NCI-H1417 treated with DMSO at 0.1 percent for 48 hours (cell line): ENCODE measurements around the gene AHNAK2.

ENCODE experiments used
- DNase-seq: peaks from one replicate; lab custom pipeline; 2025; lab: John Stamatoyannopoulos, UW

AHNAK2 gene

DNA sequence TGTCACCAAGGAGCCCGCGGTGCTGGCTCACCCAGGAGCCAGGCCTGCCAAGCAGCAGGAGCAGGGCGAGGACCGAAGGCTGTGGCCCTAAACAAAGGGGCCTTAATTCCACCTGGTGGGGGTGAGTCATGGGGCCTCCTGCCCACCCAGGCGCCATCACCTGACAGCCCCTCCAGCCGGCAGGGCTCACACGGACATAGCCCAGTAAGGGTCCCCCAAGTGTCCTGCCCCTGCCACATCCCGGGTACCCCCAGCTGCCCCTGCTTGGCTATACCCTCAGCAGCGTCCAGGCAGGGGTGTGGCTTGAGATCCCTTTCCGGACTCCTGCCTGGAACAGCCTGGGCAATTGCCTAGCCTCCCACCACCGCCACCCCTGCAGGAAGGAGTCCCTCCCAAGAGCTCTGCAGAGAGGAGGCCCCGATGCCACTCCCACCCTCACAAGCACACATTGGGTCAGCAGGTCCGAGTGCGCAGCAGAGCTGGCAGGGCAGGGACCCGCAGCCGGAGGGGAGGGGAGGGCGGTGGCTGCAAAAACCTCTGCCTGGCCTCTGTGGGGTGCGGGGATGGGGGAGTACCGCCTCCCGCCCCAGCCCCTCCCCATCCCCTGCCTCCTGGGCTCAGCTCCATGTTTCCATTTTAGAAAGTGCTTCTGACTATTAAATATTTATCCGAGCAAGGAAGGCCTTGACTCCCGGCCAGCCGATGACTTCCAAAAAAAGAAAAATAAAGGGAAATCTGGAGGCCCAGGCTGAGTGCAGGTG is 4.6 kb downstream of the AHNAK2 start:
- DNase-seq, result no peak

DNA sequence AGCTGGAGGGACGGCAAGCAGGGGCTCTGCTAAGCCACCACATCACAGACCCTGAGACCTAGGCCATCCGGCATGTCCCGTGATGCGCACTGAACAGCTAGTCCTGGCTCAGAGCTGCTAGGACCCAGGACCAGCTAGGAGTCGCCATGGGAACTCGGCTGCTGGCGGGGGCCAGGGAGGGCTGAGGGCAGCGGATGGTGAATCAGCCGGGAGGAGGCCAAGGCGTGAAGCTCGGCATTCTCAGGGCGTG is 5.1 kb downstream of the AHNAK2 start:
- DNase-seq, result no peak

DNA sequence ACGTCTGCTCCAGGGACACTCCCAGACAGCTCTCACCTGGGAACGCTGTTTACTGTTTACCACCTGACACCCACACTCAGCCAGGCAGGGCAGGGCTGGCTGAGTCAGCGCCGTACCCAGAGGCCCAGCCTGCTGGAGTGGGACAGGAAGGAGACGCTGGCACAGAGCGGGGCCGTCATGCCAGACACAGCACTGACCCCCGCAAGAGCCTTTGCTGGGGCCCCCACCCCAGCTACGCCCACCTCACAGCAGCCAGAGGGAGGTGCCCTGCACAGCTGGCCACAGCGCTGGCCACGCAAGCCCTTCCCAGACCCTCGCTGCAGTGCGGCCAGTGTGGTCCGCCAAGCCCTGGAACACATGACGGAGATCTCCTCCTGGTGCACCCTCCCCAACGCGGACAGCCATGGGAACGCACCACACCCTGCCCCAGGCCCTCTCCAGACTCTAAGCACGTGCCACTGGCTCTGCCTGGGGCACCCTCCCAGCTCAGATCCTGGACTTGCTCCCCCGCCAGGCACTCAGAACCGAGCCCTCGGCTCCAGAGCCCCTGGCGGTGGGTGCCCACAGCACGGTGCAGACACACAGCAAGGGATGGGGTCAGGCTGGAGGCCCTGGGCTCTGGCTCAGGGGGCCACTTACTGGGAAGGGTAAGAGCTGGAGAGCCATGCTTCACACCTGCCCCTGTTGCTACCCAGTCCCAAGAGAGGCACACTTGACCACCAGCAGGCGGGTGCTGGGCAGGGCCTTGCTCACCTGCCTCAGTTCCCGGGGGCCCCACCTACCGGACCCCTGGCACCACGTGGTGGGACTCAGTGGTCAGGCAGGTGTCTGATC is 5.7 kb downstream of the AHNAK2 start:
- DNase-seq, result no peak

DNA sequence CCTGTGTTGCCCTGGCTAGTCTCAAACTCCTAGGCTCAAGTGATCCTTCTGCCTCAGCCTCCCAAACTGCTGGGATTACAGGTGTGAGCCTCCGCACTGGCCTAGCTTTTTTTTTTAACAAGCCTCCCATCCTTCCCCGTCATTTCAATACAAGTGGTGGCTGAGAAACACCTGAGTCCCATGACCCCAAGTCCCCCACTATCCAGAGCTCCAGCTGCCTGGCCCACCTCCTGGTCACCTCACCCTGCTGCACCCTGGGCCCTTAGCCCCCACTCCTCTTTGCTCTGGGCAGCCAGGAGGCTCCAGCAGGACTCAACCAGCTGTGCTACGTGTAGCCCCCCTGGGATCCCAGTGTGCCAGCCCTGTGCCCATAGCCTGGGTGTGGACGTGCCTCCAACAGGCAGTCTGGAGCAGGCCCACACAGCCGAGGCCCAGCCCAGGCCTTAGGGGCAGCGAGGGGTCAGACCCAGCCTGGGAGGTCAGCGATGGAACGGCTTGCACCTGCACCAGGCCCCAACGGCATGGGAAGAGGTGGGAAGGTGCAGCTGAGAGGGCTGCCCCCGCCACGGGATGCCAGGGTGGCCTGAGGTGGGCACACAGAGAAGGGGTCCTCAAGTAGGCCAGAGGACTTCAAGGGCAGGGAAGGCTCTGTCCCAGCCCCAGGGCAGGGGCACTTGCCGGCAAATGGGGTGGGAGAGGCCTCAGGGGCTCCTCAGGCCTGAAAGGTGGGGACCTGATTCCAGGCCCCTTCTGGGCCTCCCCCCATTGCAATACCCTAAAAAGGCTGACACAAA is 6.5 kb downstream of the AHNAK2 start:
- DNase-seq, result no peak

DNA sequence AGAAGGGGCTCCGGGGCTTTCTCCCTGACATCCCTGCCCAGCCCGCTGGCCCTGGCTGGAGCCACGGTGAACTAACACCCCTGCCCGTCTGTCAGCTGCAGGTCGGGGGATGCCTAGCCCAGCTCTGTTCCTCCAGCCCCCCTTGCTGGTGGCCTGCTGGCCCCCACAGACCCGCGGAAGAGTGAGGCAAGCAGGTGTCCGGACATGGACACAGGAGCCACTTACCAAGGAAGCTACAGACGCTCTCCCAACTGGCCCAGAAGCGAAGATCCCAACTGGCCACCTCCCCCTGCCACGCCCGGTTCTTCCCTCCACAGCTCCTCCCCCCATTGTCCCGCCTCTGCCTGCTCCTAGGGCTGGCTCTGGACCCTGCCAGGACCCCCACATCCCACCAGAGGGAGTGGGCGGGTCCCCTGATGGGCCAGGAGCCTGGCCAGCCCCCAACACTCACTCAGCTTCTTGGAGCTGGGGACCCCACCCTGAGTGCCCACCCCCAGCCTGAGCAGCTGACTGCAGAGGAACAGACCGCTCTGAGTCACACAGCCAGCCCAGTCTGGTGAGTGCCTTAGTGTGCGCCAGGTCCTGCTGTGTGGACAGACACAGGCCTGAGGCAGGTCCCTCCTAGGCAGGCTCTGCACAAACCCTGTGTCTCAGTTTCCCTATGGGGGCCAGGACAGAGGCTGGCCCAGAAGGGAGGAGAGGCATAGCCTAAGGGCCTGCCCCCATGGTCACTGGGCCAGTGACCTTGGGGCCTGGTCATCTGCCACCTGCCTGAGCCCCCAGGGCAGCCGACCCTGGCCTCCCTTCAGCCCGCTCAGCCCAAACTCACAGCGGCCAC is 7.7 kb downstream of the AHNAK2 start:
- DNase-seq, result no peak

DNA sequence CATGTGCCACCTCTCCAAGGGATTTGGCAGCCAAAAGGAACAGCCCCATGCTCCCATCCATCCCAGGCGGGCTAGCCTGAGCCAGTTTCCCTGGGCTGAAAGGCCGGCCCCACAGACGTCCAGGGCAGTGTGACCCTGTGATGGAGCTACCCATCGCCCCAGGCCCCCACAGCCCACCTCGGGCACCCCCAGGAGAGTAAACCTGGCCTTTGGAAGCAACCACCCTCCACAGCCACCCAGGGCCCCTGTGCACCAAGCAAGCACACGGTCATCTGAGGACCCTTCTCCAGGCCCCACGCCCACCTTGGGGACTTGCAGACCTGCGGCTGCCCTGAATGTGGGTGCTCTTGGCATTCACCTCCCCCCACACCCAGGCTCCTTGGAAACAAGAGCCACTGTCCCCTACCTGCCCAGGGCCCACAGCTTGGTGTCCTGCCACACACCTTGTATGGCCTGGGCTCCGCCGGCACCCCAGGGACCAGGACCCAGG is 8.4 kb downstream of the AHNAK2 start:
- no peak for DNase-seq

DNA sequence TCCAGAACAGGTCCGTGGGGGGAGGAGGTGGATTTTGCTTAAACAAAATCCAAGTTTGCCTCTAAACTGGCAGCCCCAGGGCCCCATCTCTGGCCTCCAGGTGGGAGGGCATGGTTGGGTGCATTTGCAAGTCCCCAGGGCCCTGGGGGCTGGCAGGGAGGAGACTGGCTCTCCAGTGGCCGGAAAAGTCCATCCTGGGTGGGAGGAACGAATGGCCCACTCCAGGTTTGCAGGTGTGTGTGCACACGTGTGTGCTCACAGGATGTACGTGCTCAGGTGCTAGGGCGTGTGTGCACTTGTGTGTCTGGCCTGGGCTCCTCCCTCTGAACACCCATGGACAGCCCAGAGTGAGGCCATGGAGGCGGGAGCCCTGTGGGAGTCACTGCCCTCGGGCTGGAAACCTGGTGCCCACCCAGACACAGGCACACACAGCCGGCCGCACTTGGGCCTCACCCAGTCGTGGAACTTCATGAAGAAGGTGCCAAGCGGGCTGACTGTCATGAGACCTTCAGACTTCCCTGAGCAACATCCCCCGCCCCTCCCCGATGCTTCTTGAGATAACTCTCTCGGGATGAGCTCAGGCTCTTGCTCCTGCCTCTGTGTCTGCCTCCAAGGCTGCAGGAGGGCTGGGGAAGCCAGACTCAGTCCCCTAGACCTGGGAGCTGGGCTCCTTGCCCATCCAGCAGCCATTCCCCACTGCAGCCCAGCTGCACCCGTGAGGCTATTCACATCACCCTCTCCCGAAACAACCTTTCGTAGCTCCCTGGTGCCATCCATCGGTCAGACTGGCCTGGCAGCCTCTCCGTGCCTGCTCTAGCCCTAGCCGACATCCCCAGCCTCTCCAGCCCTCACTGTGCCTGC is 9.4 kb downstream of the AHNAK2 start:
- no peak for DNase-seq

DNA sequence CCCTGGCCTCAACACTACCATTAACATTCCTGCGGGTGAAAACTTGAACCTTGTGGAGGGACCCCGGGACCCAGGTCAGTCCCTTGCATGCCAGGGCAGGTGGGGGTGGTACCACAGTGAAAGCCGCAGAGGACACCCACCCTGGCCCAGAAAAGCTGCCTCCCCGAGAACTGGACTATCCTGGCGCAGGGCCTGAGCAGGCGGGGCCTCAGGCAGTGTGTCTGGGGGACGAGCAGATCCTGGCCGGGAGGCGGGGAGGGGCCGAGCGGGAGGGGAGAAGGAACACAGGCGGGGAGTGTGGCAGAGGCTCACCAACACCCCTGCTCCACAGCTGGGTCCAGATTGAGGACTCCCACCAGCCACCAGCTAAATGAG is 10.0 kb downstream of the AHNAK2 start:
- no peak for DNase-seq

DNA sequence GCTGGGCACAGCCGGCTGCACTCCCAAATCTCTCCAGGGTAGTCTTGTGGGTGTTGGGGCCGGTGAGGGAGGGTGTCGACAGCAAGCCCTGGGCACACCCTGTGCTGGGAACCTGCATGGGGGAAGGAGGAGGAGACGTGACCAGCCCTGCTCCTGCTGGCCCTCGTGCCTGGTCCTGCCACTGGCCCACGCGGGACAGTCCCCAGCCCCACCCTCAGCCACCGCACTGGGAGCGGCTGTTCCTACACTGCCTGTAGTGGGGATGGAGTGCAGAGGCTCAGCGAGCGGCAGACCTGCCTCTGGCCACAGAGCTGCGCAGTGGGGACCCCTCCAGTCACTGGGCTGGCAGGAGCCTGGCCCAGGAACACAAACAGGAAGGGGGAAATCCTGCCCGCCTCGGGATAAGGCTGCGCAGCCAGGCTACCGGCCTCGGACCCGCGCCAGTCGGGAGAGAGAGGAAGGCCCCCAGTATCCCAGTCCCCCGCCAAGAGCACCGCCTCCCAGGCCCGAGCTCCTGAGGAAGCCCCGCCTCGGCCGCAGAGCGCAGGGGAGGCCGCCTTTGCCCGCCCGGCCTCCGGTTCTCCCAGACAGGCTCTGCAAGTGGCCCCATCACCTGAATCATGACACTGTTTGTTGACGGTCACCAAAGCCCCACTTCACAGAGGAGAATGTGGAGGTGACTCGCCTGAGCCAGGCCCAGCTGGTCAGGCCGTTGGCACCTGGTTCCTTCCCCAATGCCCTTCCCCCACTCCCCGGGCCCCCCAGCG is 10.6 kb downstream of the AHNAK2 start:
- no peak for DNase-seq

DNA sequence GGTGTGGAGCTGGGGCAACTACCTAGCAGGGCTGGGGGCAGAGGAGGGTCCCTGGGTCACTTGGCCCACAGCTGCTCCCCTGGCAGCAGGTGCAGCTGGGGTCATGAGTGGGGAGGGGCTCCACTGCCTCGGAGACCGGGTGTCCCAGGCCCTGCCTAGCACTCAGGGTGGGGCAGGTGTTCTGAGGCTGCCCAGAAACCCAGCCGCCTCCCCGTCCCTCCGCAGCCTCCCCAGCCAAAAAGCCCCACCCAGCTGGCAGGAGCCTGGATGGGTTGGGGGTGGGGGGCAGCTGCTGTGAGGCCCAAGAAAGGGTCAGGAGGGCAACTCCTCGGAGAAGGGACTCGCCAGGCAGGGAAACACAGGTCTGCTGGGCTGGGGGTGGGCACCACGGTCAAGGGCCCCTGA is 11.2 kb downstream of the AHNAK2 start:
- no peak for DNase-seq

DNA sequence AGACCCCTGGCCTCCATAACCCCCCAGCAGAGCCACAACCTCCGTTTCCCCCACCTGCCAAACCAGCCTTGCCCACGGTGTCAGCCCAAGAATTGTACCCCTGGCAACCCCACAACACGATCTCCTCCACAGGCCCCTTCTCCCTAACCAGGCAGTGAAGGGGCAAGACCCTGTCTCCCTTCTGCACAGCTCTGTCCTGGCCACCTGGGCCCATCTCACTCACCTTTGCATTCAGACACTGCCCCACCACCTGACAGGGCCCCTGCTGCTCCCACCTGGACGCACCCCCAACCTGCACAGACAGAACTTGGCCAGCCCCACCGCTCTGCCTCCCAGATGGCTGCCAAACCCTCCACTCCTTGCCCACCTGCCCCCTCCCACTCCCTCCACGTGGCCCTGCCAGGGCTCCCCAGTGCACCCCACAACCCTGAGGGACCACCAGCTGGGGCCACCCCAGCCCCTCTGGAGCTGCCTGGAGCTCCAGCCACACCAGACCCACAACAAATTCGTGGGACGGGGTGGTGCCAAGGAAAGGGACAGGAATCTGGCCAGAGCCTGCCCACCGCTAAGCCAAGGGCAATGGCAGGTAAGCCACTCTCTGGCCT is 11.8 kb downstream of the AHNAK2 start:
- no peak for DNase-seq

DNA sequence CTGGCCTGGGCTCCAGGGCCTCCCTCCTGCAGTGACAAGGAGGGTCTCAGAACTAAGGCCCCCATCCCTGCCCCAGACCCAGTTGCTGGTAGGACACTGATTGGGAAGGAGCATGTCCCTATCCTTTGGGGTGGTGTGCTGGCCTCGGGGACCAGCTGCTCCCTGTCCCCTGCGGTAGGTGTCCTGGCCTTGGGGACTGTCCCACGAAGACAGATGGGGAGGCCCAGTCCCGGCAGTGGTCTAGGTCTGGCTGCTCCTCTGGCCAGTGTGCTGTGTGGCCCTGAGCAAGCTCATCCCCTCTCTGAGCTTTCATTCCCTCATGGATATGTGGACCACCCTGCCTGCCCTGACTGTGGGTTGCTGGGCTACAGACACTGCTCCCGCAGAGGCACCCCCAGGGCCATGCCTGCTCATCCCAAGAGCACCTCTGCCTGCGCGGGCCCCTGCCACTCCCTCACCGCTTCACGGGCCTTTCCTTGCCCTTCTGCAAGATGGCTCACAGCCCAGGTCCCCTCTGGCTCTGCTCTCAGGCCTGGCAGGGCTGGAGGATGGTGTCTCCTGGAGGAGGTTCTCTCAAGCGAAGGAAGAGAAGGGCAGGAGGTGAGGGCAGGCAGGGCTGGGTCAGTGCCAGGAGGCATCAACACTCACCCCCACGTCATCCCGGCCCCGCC is 12.5 kb downstream of the AHNAK2 start:
- no peak for DNase-seq

DNA sequence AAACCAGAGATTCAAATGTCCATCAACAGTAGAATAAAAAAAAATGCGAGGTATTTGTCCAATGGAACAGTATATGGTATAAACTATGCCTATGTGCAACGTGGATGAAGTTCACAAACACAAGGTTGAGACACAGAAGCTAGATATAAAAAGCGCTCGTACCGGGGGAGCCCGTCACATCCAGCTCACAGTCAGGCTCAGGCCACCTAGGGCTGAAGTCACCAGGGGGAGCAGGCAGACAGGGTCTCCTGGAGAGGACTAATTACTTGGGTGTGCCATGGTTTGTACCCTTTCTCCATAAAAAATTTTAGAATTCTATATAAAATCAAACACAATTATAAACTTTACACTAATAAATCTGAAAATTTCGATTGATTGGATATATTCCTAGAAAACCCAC is 13.6 kb downstream of the AHNAK2 start:
- DNase-seq, result no peak

DNA sequence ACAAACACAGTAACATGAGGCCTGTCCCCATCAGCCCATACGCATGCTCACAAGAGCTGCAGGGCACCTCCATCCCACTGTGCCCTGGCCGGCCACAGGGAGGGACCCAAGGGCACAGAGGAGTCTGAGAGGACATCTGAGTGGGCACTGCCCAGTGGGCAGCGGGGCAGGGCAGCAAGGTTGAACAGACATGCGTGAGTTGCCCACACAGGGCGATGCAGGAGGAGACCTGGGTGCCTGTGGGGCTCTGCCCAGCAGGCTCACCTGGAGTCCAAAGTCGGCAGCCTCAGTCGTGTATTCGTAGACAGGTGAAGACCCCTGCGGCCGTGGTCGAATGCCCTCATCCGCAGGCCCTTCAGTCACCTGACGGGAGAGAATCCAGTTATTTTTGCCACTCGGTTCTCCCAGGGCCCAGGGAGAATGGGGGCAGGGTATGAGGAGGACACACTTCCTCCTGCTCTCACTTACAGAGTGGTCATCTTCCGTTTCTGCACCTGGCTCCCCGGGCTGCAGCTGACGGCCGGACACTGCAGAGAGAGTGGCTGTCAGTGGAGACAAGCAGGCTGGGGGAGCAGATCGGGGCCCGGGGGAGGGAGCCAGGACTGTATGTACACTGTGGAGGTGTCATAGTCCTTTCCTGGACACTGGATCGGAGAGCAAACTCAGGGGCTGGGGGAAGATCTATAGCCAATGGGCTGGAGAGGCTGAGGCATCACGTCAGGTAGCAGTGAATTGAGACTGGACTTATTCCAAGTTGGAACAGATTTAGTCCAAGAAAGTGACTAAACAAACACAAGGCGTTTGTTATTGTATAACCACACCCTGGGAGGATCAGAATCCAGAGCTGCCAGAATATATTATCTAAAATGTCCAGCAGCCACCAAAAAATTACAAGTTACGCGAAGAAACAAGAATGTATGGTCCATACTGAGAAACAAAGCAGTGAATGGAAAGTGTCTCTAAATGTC is 20.7 kb downstream of the AHNAK2 start:
- no peak for DNase-seq

DNA sequence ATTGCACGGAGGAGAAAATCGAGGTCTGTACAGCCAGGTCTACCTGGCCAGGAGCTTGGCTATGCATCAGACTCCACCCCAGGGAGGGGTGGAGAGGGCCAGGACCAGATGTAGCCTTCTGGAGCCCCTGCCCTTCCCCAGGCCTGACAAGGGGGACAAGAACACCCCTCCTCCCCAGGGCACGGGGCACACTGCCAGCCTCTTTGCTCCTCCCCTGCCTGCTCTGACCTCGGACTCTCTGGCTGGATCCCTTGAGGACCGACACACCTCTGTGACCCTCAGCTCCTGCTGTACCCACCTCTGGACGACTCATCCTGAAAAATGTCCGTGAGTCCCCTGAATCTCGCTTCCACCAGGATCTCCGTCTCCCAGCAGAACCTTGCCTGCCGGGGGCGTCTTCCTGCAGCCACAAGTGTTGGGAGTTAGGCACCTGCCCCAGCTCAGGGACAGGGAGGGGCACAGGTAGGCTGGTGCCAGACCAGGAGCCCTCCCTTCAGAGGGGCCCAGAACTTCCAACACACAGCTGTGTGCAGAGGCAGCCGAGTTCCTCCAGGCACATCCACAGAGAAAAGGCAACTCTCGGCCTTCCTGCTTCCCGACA is 21.8 kb downstream of the AHNAK2 start:
- no peak for DNase-seq

DNA sequence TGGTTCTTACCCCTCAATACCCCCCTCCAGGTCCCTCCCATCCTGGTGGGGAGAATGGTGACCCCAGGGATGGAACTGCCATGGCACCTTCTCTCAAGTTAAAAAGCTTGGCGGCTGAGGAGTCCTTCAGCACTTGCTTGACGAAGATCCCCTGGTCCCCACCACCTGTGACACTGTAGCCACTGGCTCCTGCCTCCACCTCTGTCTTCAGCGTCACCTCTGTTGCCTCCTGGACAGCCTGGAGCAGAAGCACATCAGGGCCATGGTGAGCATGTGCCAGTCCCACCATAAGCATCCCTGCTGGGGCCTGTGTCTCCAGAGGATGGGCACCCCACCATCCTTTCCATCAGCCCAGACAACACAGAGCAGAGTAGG is 22.8 kb downstream of the AHNAK2 start:
- DNase-seq, result no peak

DNA sequence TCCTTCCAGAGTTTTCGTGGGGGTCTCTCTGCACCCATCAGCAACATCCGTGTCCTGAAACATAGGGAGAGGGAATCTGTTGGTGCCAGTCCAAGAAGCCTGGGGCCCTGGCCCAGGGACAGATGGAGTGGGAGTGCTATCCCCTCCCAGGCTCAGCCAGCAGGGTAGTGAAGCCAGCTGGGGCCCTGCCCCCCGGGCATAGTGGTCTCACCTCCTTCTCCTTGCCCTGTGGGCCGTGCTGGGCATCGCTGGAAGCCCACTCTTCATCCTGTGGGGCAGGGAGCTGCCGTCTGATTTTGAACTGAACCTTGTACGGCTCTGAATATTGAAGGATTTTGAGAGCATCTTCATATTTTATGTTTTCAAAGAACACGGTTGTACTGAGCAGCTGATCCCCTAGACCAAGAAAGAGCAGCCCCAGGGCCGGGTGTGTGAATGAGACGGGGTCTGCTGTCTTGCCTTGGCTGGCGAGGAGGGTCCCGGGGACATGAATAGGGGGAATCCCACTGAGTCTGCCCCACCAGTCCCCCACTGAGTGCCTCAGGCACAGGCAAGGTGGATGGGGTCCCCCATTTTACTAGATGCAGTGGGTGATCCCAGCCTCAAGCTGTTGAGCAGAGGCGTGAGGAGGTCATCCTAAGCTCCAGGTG is 23.3 kb downstream of the AHNAK2 start:
- DNase-seq, result no peak
